Measurements from ENCODE around the gene THADA. TPM values are rescaled to one million over a fixed set of nuclear protein-coding genes. Genes with fewer than 3 reads are reported as not detected.

The THADA gene
- total RNA-seq, 1 experiment from 2014 or later = 27.5 TPM

GRCh38 chr2:43507137-43507536 lies 88.7 kb downstream of the THADA start:
- TF ChIP-seq, protein P1, sequence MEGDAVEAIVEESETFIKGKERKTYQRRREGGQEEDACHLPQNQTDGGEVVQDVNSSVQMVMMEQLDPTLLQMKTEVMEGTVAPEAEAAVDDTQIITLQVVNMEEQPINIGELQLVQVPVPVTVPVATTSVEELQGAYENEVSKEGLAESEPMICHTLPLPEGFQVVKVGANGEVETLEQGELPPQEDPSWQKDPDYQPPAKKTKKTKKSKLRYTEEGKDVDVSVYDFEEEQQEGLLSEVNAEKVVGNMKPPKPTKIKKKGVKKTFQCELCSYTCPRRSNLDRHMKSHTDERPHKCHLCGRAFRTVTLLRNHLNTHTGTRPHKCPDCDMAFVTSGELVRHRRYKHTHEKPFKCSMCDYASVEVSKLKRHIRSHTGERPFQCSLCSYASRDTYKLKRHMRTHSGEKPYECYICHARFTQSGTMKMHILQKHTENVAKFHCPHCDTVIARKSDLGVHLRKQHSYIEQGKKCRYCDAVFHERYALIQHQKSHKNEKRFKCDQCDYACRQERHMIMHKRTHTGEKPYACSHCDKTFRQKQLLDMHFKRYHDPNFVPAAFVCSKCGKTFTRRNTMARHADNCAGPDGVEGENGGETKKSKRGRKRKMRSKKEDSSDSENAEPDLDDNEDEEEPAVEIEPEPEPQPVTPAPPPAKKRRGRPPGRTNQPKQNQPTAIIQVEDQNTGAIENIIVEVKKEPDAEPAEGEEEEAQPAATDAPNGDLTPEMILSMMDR (IDR thresholded peaks at IDR 0.05) = no peak
- TF ChIP-seq ETV6 (CRISPR knock-in tag; IDR thresholded peaks at IDR 0.05) = no peak
- Mint-ChIP-seq H3K36me3 (peaks cover 9% of the 10 kb centered on the region), H3K4me1 (peaks cover 6% of the 10 kb centered on the region; the same call in 1 of the 2 replicates), H3K4me3 (no peak overlapping the region), H3K27me3 (ENCODE audit: low read depth) (no peaks in the 10 kb centered on the region), H3K9me3 (peaks cover 7% of the 10 kb centered on the region; the same call in 1 of the 2 replicates), H3K27ac (no peak overlapping the region)
- ChIA-PET POLR2A (no interaction called here), CTCF (no interaction called here)
- ATAC-seq = no peak
- no peak for DNase-seq (ENCODE audit: low spot score)

GRCh38 chr2:43495727-43496126 lies 100.1 kb downstream of the THADA start:
- peaks cover 2% of the 10 kb centered on the region; the same call in 1 of the 2 replicates for H3K4me1 Mint-ChIP-seq
- H3K36me3 Mint-ChIP-seq = peaks cover 11% of the 10 kb centered on the region; the same call in 1 of the 2 replicates
- no peaks in the 10 kb centered on the region for H3K27me3 Mint-ChIP-seq (ENCODE audit: low read depth)
- H3K9me3 Mint-ChIP-seq = peaks cover 4% of the 10 kb centered on the region; the same call in 1 of the 2 replicates
- no peak overlapping the region for H3K4me3 Mint-ChIP-seq
- H3K27ac Mint-ChIP-seq = no peak overlapping the region
- DNase-seq (ENCODE audit: low spot score) (no peak), ATAC-seq (no peak)
- CTCF ChIA-PET = no interaction called here
- POLR2A ChIA-PET = no interaction called here
- TF ChIP-seq ZNF263 (CRISPR knock-in tag; IDR thresholded peaks at IDR 0.05; ENCODE audit: low read depth) (no peak), ARID4B (CRISPR knock-in tag; IDR thresholded peaks at IDR 0.05; ENCODE audit: borderline replicate concordance) (no peak), ZNF416 (CRISPR knock-in tag; IDR thresholded peaks at IDR 0.05) (no peak), ZNF425 (CRISPR knock-in tag; conservative IDR thresholded peaks at IDR 0.05) (no peak), ESRRA (CRISPR knock-in tag; IDR thresholded peaks at IDR 0.05; ENCODE audit: borderline replicate concordance) (no peak), IRF2 (CRISPR knock-in tag; IDR thresholded peaks at IDR 0.05; ENCODE audit: borderline replicate concordance, low read depth) (no peak), NR3C1 (CRISPR knock-in tag; conservative IDR thresholded peaks at IDR 0.05; ENCODE audit: low read depth) (no peak), USF2 (CRISPR knock-in tag; IDR thresholded peaks at IDR 0.05) (no peak), SP1 (CRISPR knock-in tag; conservative IDR thresholded peaks at IDR 0.05) (no peak), CBFB (CRISPR knock-in tag; IDR thresholded peaks at IDR 0.05; ENCODE audit: low read depth) (no peak), HMGXB4 (CRISPR knock-in tag; IDR thresholded peaks at IDR 0.05) (no peak), OVOL2 (CRISPR knock-in tag; IDR thresholded peaks at IDR 0.05; ENCODE audit: borderline replicate concordance) (no peak), EMX1 (CRISPR knock-in tag; IDR thresholded peaks at IDR 0.05) (no peak)
- TF ChIP-seq, protein P2, sequence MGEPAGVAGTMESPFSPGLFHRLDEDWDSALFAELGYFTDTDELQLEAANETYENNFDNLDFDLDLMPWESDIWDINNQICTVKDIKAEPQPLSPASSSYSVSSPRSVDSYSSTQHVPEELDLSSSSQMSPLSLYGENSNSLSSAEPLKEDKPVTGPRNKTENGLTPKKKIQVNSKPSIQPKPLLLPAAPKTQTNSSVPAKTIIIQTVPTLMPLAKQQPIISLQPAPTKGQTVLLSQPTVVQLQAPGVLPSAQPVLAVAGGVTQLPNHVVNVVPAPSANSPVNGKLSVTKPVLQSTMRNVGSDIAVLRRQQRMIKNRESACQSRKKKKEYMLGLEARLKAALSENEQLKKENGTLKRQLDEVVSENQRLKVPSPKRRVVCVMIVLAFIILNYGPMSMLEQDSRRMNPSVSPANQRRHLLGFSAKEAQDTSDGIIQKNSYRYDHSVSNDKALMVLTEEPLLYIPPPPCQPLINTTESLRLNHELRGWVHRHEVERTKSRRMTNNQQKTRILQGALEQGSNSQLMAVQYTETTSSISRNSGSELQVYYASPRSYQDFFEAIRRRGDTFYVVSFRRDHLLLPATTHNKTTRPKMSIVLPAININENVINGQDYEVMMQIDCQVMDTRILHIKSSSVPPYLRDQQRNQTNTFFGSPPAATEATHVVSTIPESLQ (CRISPR knock-in tag; IDR thresholded peaks at IDR 0.05) = no peak
- TF ChIP-seq, protein P3, sequence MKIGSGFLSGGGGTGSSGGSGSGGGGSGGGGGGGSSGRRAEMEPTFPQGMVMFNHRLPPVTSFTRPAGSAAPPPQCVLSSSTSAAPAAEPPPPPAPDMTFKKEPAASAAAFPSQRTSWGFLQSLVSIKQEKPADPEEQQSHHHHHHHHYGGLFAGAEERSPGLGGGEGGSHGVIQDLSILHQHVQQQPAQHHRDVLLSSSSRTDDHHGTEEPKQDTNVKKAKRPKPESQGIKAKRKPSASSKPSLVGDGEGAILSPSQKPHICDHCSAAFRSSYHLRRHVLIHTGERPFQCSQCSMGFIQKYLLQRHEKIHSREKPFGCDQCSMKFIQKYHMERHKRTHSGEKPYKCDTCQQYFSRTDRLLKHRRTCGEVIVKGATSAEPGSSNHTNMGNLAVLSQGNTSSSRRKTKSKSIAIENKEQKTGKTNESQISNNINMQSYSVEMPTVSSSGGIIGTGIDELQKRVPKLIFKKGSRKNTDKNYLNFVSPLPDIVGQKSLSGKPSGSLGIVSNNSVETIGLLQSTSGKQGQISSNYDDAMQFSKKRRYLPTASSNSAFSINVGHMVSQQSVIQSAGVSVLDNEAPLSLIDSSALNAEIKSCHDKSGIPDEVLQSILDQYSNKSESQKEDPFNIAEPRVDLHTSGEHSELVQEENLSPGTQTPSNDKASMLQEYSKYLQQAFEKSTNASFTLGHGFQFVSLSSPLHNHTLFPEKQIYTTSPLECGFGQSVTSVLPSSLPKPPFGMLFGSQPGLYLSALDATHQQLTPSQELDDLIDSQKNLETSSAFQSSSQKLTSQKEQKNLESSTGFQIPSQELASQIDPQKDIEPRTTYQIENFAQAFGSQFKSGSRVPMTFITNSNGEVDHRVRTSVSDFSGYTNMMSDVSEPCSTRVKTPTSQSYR (CRISPR knock-in tag; IDR thresholded peaks at IDR 0.05) = no peak
